Measurements from ENCODE around the gene IL20RA.
"Not testable (repeated sequence)": the region's sequence is repeated elsewhere in the genome, so short reads cannot be mapped to it uniquely, and the experiment has no call there.

Gene IL20RA

GRCh38 chr6:137002505-137002904, 42.3 kb downstream of the IL20RA start:
- no peak for DNase-seq

- no peak for DNase-seq
These were observed 42.8 kb downstream of the IL20RA start for GRCh38 chr6:137001977-137002302.

- DNase-seq: no peak
These were observed 43.3 kb downstream of the IL20RA start for GRCh38 chr6:137001299-137001976.

- DNase-seq: no peak
These were observed 43.9 kb downstream of the IL20RA start for GRCh38 chr6:137000825-137001224.

GRCh38 chr6:136995521-136995920, 49.2 kb downstream of the IL20RA start:
- DNase-seq: no peak

GRCh38 chr6:136994782-136995181, 50.0 kb downstream of the IL20RA start:
- DNase-seq: no peak

DNA sequence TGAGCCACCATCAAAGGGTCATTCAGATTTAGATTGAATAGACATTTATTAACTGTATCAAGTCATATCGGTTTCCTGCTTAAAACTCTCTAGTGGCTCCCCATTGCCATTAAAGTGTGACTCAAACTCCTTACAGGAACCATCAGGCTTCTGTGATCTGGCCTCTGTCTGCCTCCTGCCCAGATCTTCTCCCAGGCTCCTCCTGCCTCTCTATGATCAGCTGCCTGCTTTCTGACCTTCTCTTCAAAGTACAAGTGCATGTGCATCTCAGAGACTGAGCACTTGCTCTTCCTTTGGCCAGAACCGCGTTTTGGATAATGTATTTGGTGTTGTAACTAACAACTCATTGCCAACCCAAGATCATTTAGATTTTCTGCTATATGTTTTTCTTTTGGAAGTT, 52.7 kb downstream of the IL20RA start:
- no peak for DNase-seq

DNA sequence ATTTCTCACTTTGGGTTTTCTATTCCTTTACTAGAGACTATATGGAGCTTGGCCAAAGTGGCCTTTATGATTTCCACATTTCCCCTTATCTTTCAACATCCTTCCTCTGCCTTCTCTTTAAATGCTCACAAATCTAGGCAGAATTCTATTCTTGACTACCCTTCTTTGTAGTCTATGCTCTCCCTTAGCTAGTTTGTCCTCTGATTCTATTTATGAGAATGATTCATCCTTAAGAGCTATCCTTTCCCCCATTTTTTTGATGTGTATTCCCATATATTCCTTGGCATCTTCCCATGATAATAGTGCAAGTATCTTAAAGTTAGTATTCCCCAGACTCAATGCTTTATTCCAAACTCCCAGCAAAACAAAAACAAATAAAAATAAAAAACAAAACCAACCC, 53.1 kb downstream of the IL20RA start:
- DNase-seq: no peak

- no peak for DNase-seq
These were observed 54.0 kb downstream of the IL20RA start for GRCh38 chr6:136990754-136991153.

DNA sequence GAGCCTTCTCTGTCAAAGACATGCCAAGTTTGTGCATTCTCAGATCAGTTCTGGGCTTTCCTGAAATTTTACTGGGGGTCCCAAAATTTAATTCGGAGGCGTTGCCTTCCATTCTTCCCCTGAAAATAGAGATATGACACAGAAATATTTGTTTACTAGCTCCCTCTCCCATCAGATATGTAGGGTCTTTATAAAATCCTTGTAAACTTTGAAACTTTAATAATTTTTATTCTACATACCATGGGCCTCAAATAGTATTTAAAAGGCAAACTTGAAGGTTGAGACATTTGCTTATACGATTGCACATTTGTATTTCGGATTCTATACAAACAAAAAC, 54.6 kb downstream of the IL20RA start:
- no peak for DNase-seq

DNA sequence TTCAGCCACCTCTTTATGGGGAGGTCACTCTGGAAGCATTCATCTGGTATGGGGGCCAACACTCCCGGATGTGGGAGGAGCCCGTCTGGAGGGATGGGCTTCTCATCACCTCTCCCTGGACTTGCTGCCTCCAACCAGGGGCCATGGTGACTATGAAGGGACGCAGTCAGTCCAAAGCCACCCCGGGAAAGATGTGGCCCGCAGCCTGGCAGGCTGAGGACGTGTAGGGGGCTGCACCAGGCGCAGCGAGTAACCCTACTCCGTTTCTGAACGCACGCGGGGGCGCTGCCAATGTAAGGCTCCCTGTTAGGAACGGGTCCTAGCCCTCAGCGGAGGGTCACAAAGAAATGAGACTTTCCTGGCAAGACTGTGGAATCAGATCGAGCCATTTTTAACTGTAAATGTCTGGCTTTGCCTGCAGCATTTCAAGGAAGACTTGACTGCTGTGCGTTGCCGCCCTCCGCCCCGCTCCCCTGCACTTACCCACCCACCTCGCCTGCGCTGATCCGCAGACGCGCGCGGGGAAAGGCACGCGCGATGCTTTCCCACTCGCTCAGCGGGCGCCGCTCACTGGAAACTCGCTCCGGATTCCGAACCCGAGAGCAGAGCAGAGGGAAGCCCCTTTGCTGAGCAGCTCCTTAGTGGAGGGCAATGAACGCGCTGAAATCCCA, 55.1 kb downstream of the IL20RA start:
- DNase-seq: peak in 1 of 2 donors; percentile 7

DNA sequence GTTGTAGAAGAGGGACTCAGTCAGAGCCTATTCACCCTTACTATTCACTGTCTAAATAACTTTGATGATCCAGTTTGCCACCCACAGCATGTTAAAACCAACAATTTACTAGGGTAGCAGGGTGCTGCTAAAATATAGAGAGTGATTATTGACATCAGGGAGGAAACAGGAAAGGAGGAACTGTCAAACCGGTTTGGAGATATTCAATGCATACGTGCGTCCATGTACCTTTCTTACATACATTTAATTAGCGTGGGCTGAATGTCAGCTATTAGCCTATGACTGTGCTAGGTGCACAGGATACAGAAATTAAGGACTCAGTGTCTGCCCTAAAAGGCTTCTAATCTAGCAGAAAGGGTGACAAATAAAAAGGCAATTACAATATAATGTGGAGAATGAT, 57.2 kb downstream of the IL20RA start:
- DNase-seq: no peak

GRCh38 chr6:136985502-136985901, 59.3 kb downstream of the IL20RA start:
- no peak for DNase-seq

- no peak for DNase-seq
These were observed 60.2 kb downstream of the IL20RA start for GRCh38 chr6:136984578-136984977.

GRCh38 chr6:136983687-136984086, 61.1 kb downstream of the IL20RA start:
- DNase-seq: no peak

GRCh38 chr6:136982928-136983327, 61.8 kb downstream of the IL20RA start:
- no peak for DNase-seq

- DNase-seq: no peak
These were observed 64.7 kb downstream of the IL20RA start for GRCh38 chr6:136980070-136980469.

GRCh38 chr6:136979206-136979605, 65.6 kb downstream of the IL20RA start:
- DNase-seq: no peak

DNA sequence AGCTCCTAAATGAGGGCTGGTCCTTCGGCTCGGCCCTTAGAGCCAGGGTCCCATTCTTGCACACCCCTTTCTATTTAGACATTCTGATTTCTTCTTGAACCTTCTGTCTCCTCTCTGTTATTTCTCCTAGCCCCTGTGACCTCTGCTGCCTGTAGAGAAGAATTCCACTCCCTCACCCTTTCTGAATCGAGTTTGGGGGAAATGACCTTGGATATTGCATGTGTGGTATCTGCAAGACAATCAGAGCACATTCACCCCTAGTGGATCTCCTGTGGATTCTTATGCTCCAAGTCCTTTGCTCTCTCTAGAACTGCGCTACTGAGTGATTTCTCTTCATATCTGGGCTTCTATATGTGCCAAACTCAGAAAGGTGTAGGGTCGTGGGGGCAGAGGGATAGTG, 67.7 kb downstream of the IL20RA start:
- DNase-seq: no peak

- no peak for DNase-seq
These were observed 69.6 kb downstream of the IL20RA start for GRCh38 chr6:136975089-136975715.

DNA sequence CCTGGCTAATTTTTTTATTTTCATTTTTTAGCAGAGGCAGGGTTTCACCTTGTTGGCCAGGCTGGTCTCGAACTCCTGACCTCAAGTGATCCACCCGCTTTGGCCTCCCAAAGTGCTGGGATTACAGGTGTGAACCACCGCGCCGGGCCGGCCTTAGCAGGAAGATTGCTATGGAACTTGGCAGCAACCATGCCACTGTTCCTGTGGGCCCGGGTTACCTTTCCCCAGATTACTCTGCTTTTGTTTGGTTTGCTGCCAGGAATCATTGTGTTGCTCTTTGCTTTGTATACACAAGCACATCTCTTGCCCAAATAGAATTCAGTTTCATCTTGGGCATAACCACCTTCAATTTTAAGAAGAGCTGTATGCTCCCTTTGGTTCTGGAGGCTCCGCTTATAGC, 71.0 kb downstream of the IL20RA start:
- DNase-seq: not testable (repeated sequence)

GRCh38 chr6:136971609-136972008, 73.2 kb downstream of the IL20RA start:
- no peak for DNase-seq

DNA sequence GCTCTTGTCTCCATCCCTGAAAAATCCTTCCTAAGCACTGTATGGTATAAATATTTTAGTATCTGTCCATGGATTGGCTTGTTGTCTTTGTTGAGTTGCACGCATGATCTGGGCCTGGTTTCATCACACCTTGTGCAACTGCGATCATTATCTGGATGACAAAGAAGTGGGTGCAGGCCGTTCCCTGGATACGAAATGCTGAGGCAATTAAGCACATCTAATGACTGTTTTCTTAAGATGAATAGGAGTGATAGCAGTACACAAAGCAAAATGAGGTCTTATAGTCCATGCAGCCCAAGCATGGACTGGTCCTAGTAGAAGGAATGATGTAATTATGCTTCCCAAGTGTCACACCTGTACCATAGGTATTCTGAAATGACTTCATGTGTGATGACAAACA, 74.8 kb downstream of the IL20RA start:
- no peak for DNase-seq

DNA sequence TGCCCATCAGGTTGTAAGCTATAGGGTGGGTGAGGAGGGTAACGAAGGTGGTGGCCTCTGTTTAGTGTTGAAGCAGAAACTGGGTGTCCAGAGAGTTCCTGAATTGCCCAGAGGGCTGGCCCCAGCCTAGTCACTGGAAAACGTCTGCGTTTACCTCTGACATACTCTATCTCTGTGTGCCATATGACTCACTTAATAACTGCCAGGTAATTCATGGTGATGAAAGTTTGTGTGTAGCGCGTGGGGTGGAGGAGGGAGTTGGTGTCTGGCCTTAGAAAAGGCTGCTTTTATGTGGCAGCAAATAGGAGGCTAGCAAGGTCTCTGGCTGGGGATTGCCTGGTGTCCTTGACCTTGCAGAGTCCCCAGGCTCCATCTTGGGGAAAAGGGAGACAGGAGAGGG, 75.3 kb downstream of the IL20RA start:
- no peak for DNase-seq

- no peak for DNase-seq
These were observed 75.9 kb downstream of the IL20RA start for GRCh38 chr6:136968837-136969236.
